HepG2 (cell line): ENCODE data around the gene SLC1A6. TPM values are rescaled to one million over a fixed set of nuclear protein-coding genes. Genes with fewer than 3 reads are reported as not detected.

Source experiments
- ATAC-seq: fragments of 200-7000 bp; cut with Tn5 transposase; 3 replicates; pipeline ENCODE4 v1.9.1; 2020; ENCODE audit warnings: mild to moderate bottlenecking, moderate library complexity
- BruUV-seq: library from RNA; stranded (reverse); fragments of 400-500 nt; replicated peaks from 2 replicates; lab custom pipeline; 2021; lab: Mats Ljungman, UMichigan
- CTCF ChIA-PET: fragments of 300-600 bp; formaldehyde crosslinking; extraction: SDS; loops from one replicate; lab custom pipeline; 2021; ENCODE audit warnings: low total read pairs, inconsistent platforms, low intra/inter-chr PET ratio; lab: Yijun Ruan, JAX
- POLR2A ChIA-PET: fragments of 350-600 bp; sonication (Branson Sonifier 250); formaldehyde crosslinking; loops from one replicate; lab custom pipeline; 2020; ENCODE audit warnings: antibody characterized with exemption, inconsistent platforms; lab: Yijun Ruan, JAX
- DNase-seq: peaks from one replicate; pipeline ENCODE4 v3.0.0-alpha.2; 2015; ENCODE audit warnings: low spot score
- FAIRE-seq: peaks from 3 replicates; lab custom pipeline; 2011; peaks lifted over from hg19 to GRCh38; lab: Jason Lieb, UNC
- H2AFZ ChIP-seq: one replicate; pipeline ENCODE4 v1.6.1; 2011; ENCODE audit warnings: low read length, inconsistent platforms
- H3K27ac ChIP-seq: fragments of 300-600 bp; 3 replicates; pipeline ENCODE4 v1.8.0; 2011; ENCODE audit warnings: mixed run types, mild to moderate bottlenecking, mixed read lengths, low read length, inconsistent platforms; ENCODE audit not compliant: insufficient read depth; ENCODE audit errors: extremely low read length
- H3K27me3 ChIP-seq, 2 experiments: fragments of 200-600 bp in 1 of 2; 2 replicates in 1 of 2; 3 replicates in 1 of 2; pipeline versions ENCODE4 v1.6.0 to v1.8.0; 2011; ENCODE audit warnings: low read length in 2 of 2, mild to moderate bottlenecking in 2 of 2, moderate library complexity in 2 of 2, inconsistent platforms in 1 of 2; ENCODE audit not compliant: insufficient read depth in 2 of 2, control insufficient read depth in 1 of 2
- H3K36me3 ChIP-seq, 2 experiments: fragments of 200-600 bp in 1 of 2; replicated peaks in 1 of 2; 2 replicates in 1 of 2; 3 replicates in 1 of 2; pipeline versions ENCODE4 v1.5.1 to v1.8.0; 2011; ENCODE audit warnings: low read length in 2 of 2, inconsistent platforms in 1 of 2; ENCODE audit not compliant: insufficient read depth in 2 of 2, control insufficient read depth in 1 of 2
- H3K4me1 ChIP-seq: 2 replicates; pipeline ENCODE4 v1.5.1; 2012; ENCODE audit warnings: low read length, inconsistent platforms; ENCODE audit not compliant: insufficient read depth
- H3K4me2 ChIP-seq: 2 replicates; pipeline ENCODE4 v1.6.0; 2011; ENCODE audit warnings: low read depth, low read length, inconsistent platforms
- H3K4me3 ChIP-seq, 3 experiments: fragments of 200-600 bp in 1 of 3; sonication (generic), shearing (Covaris generic) in 1 of 3; replicated peaks in 1 of 3; 2 replicates each; pipeline ENCODE4 v1.5.1; 2011 to 2016; ENCODE audit warnings: low read length in 3 of 3, inconsistent platforms in 2 of 3, low read depth in 2 of 3, mild to moderate bottlenecking in 2 of 3, control low read depth in 1 of 3, mixed read lengths in 1 of 3; ENCODE audit not compliant: insufficient read depth in 1 of 3
- H3K79me2 ChIP-seq: one replicate; pipeline ENCODE4 v1.6.1; 2011; ENCODE audit warnings: low read length, inconsistent platforms; ENCODE audit not compliant: insufficient read depth
- H3K9ac ChIP-seq: 2 replicates; pipeline ENCODE4 v1.6.0; 2011; ENCODE audit warnings: mild to moderate bottlenecking, low read depth, low read length, inconsistent platforms; ENCODE audit not compliant: insufficient read depth
- H3K9me3 ChIP-seq: 2 replicates; pipeline ENCODE4 v1.5.1; 2012; ENCODE audit warnings: mild to moderate bottlenecking, low read length
- H4K20me1 ChIP-seq: 2 replicates; pipeline ENCODE4 v1.6.0; 2011; ENCODE audit warnings: inconsistent platforms, mild to moderate bottlenecking, low read length, moderate library complexity; ENCODE audit not compliant: insufficient read depth
- ELF1 ChIP-seq: sonication (generic); formaldehyde crosslinking; IDR thresholded peaks from 2 replicates; pipeline ENCODE4 v1.4.0; 2020; ENCODE audit warnings: missing genetic modification reagents
- NFIC ChIP-seq: IDR thresholded peaks from 2 replicates; pipeline ENCODE4 v1.6.1; 2012; ENCODE audit warnings: mild to moderate bottlenecking, low read length, inconsistent platforms
- RBM22 ChIP-seq: fragments of 200-400 bp; formaldehyde crosslinking; optimal IDR thresholded peaks from 2 replicates; pipeline ENCODE3; 2017; ENCODE audit warnings: mild to moderate bottlenecking, low read length, moderate library complexity
- SALL2 ChIP-seq: sonication (generic); formaldehyde crosslinking; IDR thresholded peaks from 2 replicates; pipeline ENCODE4 v1.8.1; 2023; ENCODE audit warnings: mild to moderate bottlenecking, missing genetic modification reagents, inconsistent platforms
- ZFP36 ChIP-seq: fragments of 150-350 bp; IDR thresholded peaks from 2 replicates; pipeline ENCODE4 v1.6.1; 2018; ENCODE audit warnings: borderline replicate concordance, low read length, low read depth; ENCODE audit not compliant: partially characterized antibody
- ZNF274 ChIP-seq: sonication (generic); formaldehyde crosslinking; IDR thresholded peaks from 2 replicates; pipeline ENCODE4 v1.5.1; 2020; ENCODE audit warnings: mild to moderate bottlenecking, missing genetic modification reagents
- ZNF331 ChIP-seq: sonication (generic); formaldehyde crosslinking; IDR thresholded peaks from 2 replicates; pipeline ENCODE4 v1.4.0; 2020; ENCODE audit warnings: missing genetic modification reagents
- ZNF350 ChIP-seq: sonication (generic); formaldehyde crosslinking; IDR thresholded peaks from 2 replicates; pipeline ENCODE4 v1.4.0; 2020; ENCODE audit warnings: mild to moderate bottlenecking, low read depth, missing genetic modification reagents, borderline replicate concordance
- ZNF790 ChIP-seq: sonication (generic); formaldehyde crosslinking; IDR thresholded peaks from 2 replicates; pipeline ENCODE4 v1.8.0; 2022; ENCODE audit warnings: missing genetic modification reagents, mild to moderate bottlenecking, borderline replicate concordance
- WGBS: methylation state at CpG from one replicate; pipeline ENCODE4 v1.1.6; 2017; ENCODE audit warnings: low lambda C conversion rate; 5-methylcytosine and 5-hydroxymethylcytosine counted together
- in situ Hi-C: cut with HindIII; loops from 2 replicates; pipeline ENCODE4 v1.10.0; 2017; ENCODE audit warnings: low pct_unique_long_range_greater_than_20kb; ENCODE audit not compliant: extremely low pct_ligation_motif_present
- intact Hi-C: fragments of 100-400 bp; cut with micrococcal nuclease; formaldehyde crosslinking; loops from one replicate; pipeline ENCODE4 v1.10.0; 2022; ENCODE audit not compliant: unreplicated experiment
- polyA plus RNA-seq, 8 experiments: library from polyadenylated mRNA; depleted of rRNA in 3 of 8; stranded (reverse) in 7 of 8; unstranded in 1 of 8; fragments of >200 nt; fragmentation: Illumina TruSeq in 4 of 8; extraction: Trizol in 4 of 8; gene quantifications; 2 replicates each; pipeline versions ENCODE4 v1.2.1 to v1.2.3, GENCODE V29; 2011 to 2016; ENCODE audit warnings: low read depth in 4 of 8, missing spikeins in 1 of 8, mixed read lengths in 1 of 8; ENCODE audit not compliant: insufficient read depth in 1 of 8
- total RNA-seq, 5 experiments: library from RNA; depleted of rRNA; stranded (reverse); fragments of >200 nt; fragmentation: Illumina TruSeq; extraction: Trizol; gene quantifications; 2 replicates each; pipeline ENCODE4 v1.2.3, GENCODE V29; 2016; ENCODE audit warnings: low read depth in 1 of 5
- TF ChIP-seq, protein P1 (sequence below): sonication (generic); formaldehyde crosslinking; IDR thresholded peaks from 2 replicates; pipeline ENCODE4 v1.8.0; 2022; ENCODE audit warnings: mild to moderate bottlenecking, missing genetic modification reagents; ENCODE audit not compliant: insufficient replicate concordance
- TF ChIP-seq, protein P2 (sequence below): sonication (generic); formaldehyde crosslinking; IDR thresholded peaks from 2 replicates; pipeline ENCODE4 v1.9.0; 2022; ENCODE audit warnings: low read depth, missing genetic modification reagents
- TF ChIP-seq, protein P3 (sequence below): sonication (generic); formaldehyde crosslinking; IDR thresholded peaks from 2 replicates; pipeline ENCODE4 v1.4.0; 2020; ENCODE audit warnings: missing genetic modification reagents
- TF ChIP-seq, protein P4 (sequence below): IDR thresholded peaks from 2 replicates; pipeline ENCODE4 v1.6.1; 2018; ENCODE audit warnings: missing genetic modification reagents, mild to moderate bottlenecking, missing compliant biosample characterization
- TF ChIP-seq, protein P5 (sequence below): sonication (generic); formaldehyde crosslinking; IDR thresholded peaks from 2 replicates; pipeline ENCODE4 v1.4.0; 2020; ENCODE audit warnings: missing genetic modification reagents

SLC1A6 gene
- total and polyA plus RNA-seq, 2 of the 13 experiments (the other 11 are each of a cell fraction or from before 2014, with no cell fraction given) = not detected

DNA sequence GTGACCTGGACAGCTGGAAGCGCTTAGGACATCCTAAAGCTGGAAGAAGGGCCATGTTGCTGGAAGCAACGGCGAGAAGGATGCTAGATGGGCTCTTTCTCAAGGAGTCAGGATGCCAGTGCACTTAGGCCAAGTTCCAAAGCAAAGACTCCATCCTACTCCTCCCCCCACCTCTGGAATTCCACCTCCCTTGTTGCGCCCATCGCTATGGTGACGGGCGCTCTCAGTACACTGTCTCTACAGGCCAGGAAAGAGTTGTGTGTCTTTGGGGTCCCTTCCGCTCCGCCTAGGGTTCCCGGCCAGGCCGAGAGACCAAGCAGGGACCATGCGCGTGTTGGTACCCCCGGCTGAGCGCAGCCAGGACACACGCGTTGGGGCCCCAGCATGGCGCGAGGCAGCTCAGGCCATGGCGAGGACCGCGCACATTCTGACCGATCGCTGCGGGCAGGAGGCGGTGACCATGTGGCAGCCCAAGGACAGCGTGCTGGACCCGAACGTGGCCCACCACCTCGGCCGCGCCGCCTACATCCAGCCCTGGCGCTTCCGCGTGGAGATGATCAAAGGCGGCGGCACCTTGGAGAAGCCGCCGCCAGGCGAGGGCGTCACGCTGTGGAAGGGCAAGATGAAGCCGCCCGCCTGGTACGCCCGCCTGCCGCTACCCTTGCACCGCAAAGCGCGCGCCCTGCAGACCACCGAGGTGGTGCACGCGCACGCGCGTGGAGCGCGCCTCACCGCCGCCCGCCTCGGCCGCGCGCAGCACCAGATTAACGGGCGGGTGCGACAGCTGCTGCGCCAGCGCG is 31.0 kb upstream of the SLC1A6 start:
- no peak overlapping the region for H3K9ac ChIP-seq
- whole genome bisulfite sequencing = 47% methylated on average over 34 of the region's 73 CpGs
- peaks cover 0 to 3% of the 10 kb centered on the region in 2 experiments; a peak in 1 of 5 replicates for H3K27me3 ChIP-seq
- H4K20me1 ChIP-seq = no peaks in the 10 kb centered on the region
- no peak overlapping the region for H3K27ac ChIP-seq
- H3K4me2 ChIP-seq = no peak overlapping the region
- ChIA-PET POLR2A (no interaction called here), CTCF (no interaction called here)
- no peak overlapping the region for H2AFZ ChIP-seq
- H3K79me2 ChIP-seq = no peaks in the 10 kb centered on the region
- in situ Hi-C loops (no loop called here), intact Hi-C loops (no loop called here)
- ATAC-seq (no peak), FAIRE-seq (no peak), DNase-seq (no peak)
- H3K4me3 ChIP-seq = no peak overlapping the region
- no peaks in the 10 kb centered on the region for H3K9me3 ChIP-seq
- H3K36me3 ChIP-seq = no peaks in the 10 kb centered on the region
- BruUV-seq = no TSS peak
- H3K4me1 ChIP-seq = no peaks in the 10 kb centered on the region
- TF ChIP-seq, protein P1, sequence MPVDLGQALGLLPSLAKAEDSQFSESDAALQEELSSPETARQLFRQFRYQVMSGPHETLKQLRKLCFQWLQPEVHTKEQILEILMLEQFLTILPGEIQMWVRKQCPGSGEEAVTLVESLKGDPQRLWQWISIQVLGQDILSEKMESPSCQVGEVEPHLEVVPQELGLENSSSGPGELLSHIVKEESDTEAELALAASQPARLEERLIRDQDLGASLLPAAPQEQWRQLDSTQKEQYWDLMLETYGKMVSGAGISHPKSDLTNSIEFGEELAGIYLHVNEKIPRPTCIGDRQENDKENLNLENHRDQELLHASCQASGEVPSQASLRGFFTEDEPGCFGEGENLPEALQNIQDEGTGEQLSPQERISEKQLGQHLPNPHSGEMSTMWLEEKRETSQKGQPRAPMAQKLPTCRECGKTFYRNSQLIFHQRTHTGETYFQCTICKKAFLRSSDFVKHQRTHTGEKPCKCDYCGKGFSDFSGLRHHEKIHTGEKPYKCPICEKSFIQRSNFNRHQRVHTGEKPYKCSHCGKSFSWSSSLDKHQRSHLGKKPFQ (CRISPR knock-in tag) = no peak
- TF ChIP-seq, protein P2, sequence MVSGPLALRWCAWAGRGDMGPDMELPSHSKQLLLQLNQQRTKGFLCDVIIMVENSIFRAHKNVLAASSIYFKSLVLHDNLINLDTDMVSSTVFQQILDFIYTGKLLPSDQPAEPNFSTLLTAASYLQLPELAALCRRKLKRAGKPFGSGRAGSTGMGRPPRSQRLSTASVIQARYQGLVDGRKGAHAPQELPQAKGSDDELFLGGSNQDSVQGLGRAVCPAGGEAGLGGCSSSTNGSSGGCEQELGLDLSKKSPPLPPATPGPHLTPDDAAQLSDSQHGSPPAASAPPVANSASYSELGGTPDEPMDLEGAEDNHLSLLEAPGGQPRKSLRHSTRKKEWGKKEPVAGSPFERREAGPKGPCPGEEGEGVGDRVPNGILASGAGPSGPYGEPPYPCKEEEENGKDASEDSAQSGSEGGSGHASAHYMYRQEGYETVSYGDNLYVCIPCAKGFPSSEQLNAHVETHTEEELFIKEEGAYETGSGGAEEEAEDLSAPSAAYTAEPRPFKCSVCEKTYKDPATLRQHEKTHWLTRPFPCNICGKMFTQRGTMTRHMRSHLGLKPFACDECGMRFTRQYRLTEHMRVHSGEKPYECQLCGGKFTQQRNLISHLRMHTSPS (CRISPR knock-in tag) = no peak
- no peak for TF ChIP-seq RBM22
- no peak for TF ChIP-seq ZNF274 (CRISPR knock-in tag)
- TF ChIP-seq ELF1 (CRISPR knock-in tag) = no peak
- no peak for TF ChIP-seq ZNF790 (CRISPR knock-in tag)
- no peak for TF ChIP-seq ZNF350 (CRISPR knock-in tag)
- TF ChIP-seq, protein P3, sequence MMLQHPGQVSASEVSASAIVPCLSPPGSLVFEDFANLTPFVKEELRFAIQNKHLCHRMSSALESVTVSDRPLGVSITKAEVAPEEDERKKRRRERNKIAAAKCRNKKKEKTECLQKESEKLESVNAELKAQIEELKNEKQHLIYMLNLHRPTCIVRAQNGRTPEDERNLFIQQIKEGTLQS (CRISPR knock-in tag) = no peak
- TF ChIP-seq, protein P4, sequence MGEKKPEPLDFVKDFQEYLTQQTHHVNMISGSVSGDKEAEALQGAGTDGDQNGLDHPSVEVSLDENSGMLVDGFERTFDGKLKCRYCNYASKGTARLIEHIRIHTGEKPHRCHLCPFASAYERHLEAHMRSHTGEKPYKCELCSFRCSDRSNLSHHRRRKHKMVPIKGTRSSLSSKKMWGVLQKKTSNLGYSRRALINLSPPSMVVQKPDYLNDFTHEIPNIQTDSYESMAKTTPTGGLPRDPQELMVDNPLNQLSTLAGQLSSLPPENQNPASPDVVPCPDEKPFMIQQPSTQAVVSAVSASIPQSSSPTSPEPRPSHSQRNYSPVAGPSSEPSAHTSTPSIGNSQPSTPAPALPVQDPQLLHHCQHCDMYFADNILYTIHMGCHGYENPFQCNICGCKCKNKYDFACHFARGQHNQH (CRISPR knock-in tag) = no peak
- TF ChIP-seq NFIC = no peak
- no peak for TF ChIP-seq ZFP36
- no peak for TF ChIP-seq ZNF331 (CRISPR knock-in tag)
- TF ChIP-seq, protein P5, sequence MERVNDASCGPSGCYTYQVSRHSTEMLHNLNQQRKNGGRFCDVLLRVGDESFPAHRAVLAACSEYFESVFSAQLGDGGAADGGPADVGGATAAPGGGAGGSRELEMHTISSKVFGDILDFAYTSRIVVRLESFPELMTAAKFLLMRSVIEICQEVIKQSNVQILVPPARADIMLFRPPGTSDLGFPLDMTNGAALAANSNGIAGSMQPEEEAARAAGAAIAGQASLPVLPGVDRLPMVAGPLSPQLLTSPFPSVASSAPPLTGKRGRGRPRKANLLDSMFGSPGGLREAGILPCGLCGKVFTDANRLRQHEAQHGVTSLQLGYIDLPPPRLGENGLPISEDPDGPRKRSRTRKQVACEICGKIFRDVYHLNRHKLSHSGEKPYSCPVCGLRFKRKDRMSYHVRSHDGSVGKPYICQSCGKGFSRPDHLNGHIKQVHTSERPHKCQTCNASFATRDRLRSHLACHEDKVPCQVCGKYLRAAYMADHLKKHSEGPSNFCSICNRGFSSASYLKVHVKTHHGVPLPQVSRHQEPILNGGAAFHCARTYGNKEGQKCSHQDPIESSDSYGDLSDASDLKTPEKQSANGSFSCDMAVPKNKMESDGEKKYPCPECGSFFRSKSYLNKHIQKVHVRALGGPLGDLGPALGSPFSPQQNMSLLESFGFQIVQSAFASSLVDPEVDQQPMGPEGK (CRISPR knock-in tag) = no peak
- TF ChIP-seq SALL2 (CRISPR knock-in tag) = no peak
